ENCODE results near the gene TMEM164.

The TMEM164 gene

GRCh38 chrX:110046001-110046400 lies 43.1 kb downstream of the TMEM164 start:
- TF ChIP-seq SIN3A (IDR thresholded peaks at IDR 0.05; ENCODE audit: borderline replicate concordance, insufficient read depth, low read length) (no peak), POLR2AphosphoS5 (IDR thresholded peaks at IDR 0.05; ENCODE audit: low read depth, low read length) (no peak), TAF1 (IDR thresholded peaks at IDR 0.05; ENCODE audit: borderline replicate concordance, insufficient read depth, low read length) (no peak), FOXP2 (optimal IDR thresholded peaks at IDR 0.05; ENCODE audit: borderline replicate concordance, extremely low read depth, extremely low read length, insufficient read depth) (no peak), REST (IDR thresholded peaks at IDR 0.05; ENCODE audit: insufficient read depth in 1 of 2, low read depth in 2 of 2, low read length in 2 of 2) (no peak)

- no peak for TF ChIP-seq REST (IDR thresholded peaks at IDR 0.05; ENCODE audit: insufficient read depth in 1 of 2, low read depth in 2 of 2, low read length in 2 of 2)
- no peak for TF ChIP-seq SIN3A (IDR thresholded peaks at IDR 0.05; ENCODE audit: borderline replicate concordance, insufficient read depth, low read length)
Measured at GRCh38 chrX:110046971-110047370, 44.1 kb downstream of the TMEM164 start.

DNA sequence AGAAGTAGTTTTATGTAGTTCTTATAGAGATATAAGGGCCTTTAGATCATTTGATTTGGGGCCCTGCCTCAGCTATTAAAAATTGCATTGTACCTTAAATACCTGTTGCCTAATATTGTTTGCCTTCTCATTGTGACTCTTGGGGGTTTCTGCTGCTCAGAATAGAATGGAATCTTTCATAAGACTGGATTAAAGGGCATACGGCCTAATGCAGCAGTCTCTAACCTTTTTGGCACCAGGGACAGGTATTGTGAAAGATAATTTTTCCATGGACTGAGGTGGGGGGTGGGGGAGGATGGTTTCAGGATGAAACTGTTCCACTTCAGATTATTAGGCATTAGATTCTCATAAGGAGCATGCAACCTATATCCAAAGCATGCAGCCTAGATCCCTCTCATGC lies 46.2 kb downstream of the TMEM164 start:
- TF ChIP-seq REST (IDR thresholded peaks at IDR 0.05; ENCODE audit: insufficient read depth in 1 of 2, low read depth in 2 of 2, low read length in 2 of 2) (no peak), FOXP2 (optimal IDR thresholded peaks at IDR 0.05; ENCODE audit: borderline replicate concordance, extremely low read depth, extremely low read length, insufficient read depth) (no peak), TAF1 (IDR thresholded peaks at IDR 0.05; ENCODE audit: borderline replicate concordance, insufficient read depth, low read length) (no peak), SIN3A (IDR thresholded peaks at IDR 0.05; ENCODE audit: borderline replicate concordance, insufficient read depth, low read length) (no peak), POLR2AphosphoS5 (IDR thresholded peaks at IDR 0.05; ENCODE audit: low read depth, low read length) (no peak)

DNA sequence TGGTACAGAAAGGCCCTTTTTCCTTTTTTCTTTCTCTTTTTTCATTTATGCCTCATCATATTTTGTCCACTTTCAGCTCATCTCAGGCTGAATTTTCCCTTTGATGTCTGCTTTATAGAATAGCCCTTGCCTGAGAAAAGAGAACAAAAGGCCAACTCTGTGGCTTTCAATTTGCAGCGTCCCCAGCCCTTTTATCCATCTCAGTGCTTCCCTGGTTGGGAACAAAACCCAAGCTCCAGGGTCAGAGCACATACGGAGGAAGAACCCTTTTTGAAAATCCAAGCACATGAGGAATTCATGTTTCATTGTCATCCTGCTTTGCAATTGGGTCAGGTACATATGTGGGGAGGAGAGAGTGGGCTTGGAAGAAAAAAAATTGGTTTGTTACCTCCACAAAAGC lies 47.5 kb downstream of the TMEM164 start:
- TF ChIP-seq FOXP2 (optimal IDR thresholded peaks at IDR 0.05; ENCODE audit: borderline replicate concordance, extremely low read depth, extremely low read length, insufficient read depth) (no peak), SIN3A (IDR thresholded peaks at IDR 0.05; ENCODE audit: borderline replicate concordance, insufficient read depth, low read length) (no peak), TAF1 (IDR thresholded peaks at IDR 0.05; ENCODE audit: borderline replicate concordance, insufficient read depth, low read length) (no peak), REST (IDR thresholded peaks at IDR 0.05; ENCODE audit: insufficient read depth in 1 of 2, low read depth in 2 of 2, low read length in 2 of 2) (no peak), POLR2AphosphoS5 (IDR thresholded peaks at IDR 0.05; ENCODE audit: low read depth, low read length) (no peak)

DNA sequence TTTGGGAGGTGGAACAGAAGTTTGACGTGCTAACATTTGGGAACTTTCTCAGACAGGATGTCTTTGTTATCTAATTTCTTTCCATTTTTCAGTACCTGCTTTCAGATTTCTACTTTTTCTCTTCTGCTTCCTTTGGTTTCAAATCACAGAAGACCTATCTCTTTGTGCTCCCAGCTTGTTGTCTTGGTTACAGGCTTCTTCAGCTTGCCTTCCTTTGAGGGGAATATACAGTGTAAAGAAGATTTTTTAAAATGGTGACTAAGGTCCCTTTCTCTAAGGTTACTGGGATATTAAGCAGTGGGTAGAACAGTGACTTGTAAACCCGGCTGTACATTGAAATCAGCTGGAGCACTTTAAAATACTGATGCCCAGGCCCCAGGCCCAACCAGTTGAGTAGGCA lies 48.0 kb downstream of the TMEM164 start:
- TF ChIP-seq REST (IDR thresholded peaks at IDR 0.05; ENCODE audit: insufficient read depth in 1 of 2, low read depth in 2 of 2, low read length in 2 of 2) (no peak), POLR2AphosphoS5 (IDR thresholded peaks at IDR 0.05; ENCODE audit: low read depth, low read length) (no peak), TAF1 (IDR thresholded peaks at IDR 0.05; ENCODE audit: borderline replicate concordance, insufficient read depth, low read length) (no peak), FOXP2 (optimal IDR thresholded peaks at IDR 0.05; ENCODE audit: borderline replicate concordance, extremely low read depth, extremely low read length, insufficient read depth) (no peak), SIN3A (IDR thresholded peaks at IDR 0.05; ENCODE audit: borderline replicate concordance, insufficient read depth, low read length) (no peak)

Data from PFSK-1 (cell line).